ENCODE data around the gene PDE6A. TPM values are rescaled to one million over a fixed set of nuclear protein-coding genes. Genes with fewer than 3 reads are reported as not detected.

Gene PDE6A
- total RNA-seq, 1 experiment from 2014 or later = not detected

DNA sequence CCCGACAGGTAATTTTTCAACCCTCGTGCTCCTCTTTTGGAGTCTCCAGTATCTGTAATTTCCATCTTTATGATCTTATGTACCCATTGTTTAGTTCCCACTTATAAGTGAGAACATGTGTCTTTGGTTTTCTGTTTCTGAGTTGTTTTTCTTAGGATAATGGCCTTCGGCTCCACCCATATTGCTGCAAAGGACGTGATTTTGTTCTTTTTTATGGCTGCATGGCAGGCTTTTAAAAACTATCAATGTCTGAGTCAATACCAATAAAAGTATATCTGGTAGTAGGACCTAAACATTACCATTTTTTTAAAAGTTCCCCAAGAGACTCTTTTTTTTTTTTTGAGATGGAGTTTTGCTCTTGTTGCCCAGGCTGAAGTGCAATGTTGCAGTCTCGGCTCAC, 12.1 kb upstream of the PDE6A start:
- no peak overlapping the region for H3K4ac ChIP-seq (ENCODE audit: low read depth, low read length)
- H4K5ac ChIP-seq (ENCODE audit: insufficient read length, low read depth, low read length) = no peak overlapping the region
- no peaks in the 10 kb centered on the region; the same call in 1 of the 2 replicates for H3K27me3 ChIP-seq (ENCODE audit: insufficient read depth, low read length)
- Mint-ChIP-seq H3K4me1 (peaks cover 13% of the 10 kb centered on the region in 2 experiments), H3K9me3 (no peaks in the 10 kb centered on the region), H3K27ac (no peak overlapping the region; a peak in 1 of 7 replicates), H3K4me3 (no peak overlapping the region), H3K27me3 (ENCODE audit: low read depth) (peaks cover 6% of the 10 kb centered on the region), H3K36me3 (ENCODE audit: insufficient read depth in 1 of 3, low read depth in 3 of 3) (no peaks in the 10 kb centered on the region)
- TF ChIP-seq, protein P1, sequence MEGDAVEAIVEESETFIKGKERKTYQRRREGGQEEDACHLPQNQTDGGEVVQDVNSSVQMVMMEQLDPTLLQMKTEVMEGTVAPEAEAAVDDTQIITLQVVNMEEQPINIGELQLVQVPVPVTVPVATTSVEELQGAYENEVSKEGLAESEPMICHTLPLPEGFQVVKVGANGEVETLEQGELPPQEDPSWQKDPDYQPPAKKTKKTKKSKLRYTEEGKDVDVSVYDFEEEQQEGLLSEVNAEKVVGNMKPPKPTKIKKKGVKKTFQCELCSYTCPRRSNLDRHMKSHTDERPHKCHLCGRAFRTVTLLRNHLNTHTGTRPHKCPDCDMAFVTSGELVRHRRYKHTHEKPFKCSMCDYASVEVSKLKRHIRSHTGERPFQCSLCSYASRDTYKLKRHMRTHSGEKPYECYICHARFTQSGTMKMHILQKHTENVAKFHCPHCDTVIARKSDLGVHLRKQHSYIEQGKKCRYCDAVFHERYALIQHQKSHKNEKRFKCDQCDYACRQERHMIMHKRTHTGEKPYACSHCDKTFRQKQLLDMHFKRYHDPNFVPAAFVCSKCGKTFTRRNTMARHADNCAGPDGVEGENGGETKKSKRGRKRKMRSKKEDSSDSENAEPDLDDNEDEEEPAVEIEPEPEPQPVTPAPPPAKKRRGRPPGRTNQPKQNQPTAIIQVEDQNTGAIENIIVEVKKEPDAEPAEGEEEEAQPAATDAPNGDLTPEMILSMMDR (conservative IDR thresholded peaks at IDR 0.05) = no peak
- H3K9ac ChIP-seq (ENCODE audit: extremely low read depth, insufficient read length, low read length) = no peak overlapping the region
- peaks cover 2% of the 10 kb centered on the region; the same call in 1 of the 2 replicates for H3K4me1 ChIP-seq (ENCODE audit: insufficient read depth, low read length)
- H3K9me3 ChIP-seq (ENCODE audit: control insufficient read depth, low read depth, low read length) = no peaks in the 10 kb centered on the region
- H2BK12ac ChIP-seq (ENCODE audit: insufficient read length, low read depth, low read length) = no peak overlapping the region
- no peak overlapping the region for H3K18ac ChIP-seq (ENCODE audit: insufficient read length, low read depth, low read length)
- no peaks in the 10 kb centered on the region for H3K79me2 ChIP-seq (ENCODE audit: insufficient read depth, low read length)
- no peak overlapping the region for H3T11ph ChIP-seq (ENCODE audit: low read length)
- no peak overlapping the region for H2BK15ac ChIP-seq (ENCODE audit: low read depth, low read length)
- H2BK120ac ChIP-seq (ENCODE audit: low read depth, low read length, poor library complexity, severe bottlenecking) = no peak overlapping the region
- H4K20me1 ChIP-seq (ENCODE audit: control insufficient read depth, insufficient read depth, insufficient read length) = no peaks in the 10 kb centered on the region
- no peak overlapping the region for H2AK5ac ChIP-seq (ENCODE audit: insufficient read length, low read length)
- WGBS (ENCODE audit: extremely low coverage, insufficient read length, low lambda C conversion rate) = no CpG with 5 or more reads among the region's 5 CpGs
- no peak overlapping the region for H3K27ac ChIP-seq (ENCODE audit: insufficient read length, low read depth, low read length)
- no peak for DNase-seq
- H3K23ac ChIP-seq (ENCODE audit: insufficient read length, low read depth, low read length) = no peak overlapping the region
- H3K79me1 ChIP-seq (ENCODE audit: insufficient read depth, low read depth, low read length, poor library complexity, severe bottlenecking) = no peaks in the 10 kb centered on the region
- H2BK5ac ChIP-seq (ENCODE audit: insufficient read length, low read length) = no peak overlapping the region
- H3K4me2 ChIP-seq (ENCODE audit: insufficient read depth, insufficient read length, low read length) = no peak overlapping the region
- H3K56ac ChIP-seq (ENCODE audit: insufficient read length, low read depth, low read length) = no peak overlapping the region
- H4K8ac ChIP-seq (replicated peaks; ENCODE audit: insufficient read length, low read depth, low read length) = no peak overlapping the region
- H2AFZ ChIP-seq (ENCODE audit: low read length) = no peak overlapping the region
- no peak overlapping the region for H2BK20ac ChIP-seq (ENCODE audit: low read depth, low read length, poor library complexity, severe bottlenecking)
- peaks cover 5% of the 10 kb centered on the region for H3K23me2 ChIP-seq (ENCODE audit: insufficient read length, low read depth, low read length, poor library complexity, severe bottlenecking)
- no peak overlapping the region for H4K91ac ChIP-seq (ENCODE audit: insufficient read length, low read depth, low read length)
- no peak overlapping the region for H3K14ac ChIP-seq (ENCODE audit: insufficient read depth, low read length)
